Stimulated activated CD4-positive, alpha-beta T cell treated with anti-CD3 and anti-CD28 coated beads, Interleukin-12 subunit alpha, Interleukin-12 subunit beta, amount 100 ng/mL, for 48 hours (primary cell): ENCODE measurements around the gene LSS.
A peak's percentile ranks its signal among the peaks of the same experiment; 100 is the strongest.
"Not testable (repeated sequence)": the region's sequence is repeated elsewhere in the genome, so short reads cannot be mapped to it uniquely, and the experiment has no call there.

ENCODE experiments used
- DNase-seq, 3 donors: peaks; one replicate each; pipeline ENCODE4 v3.0.0-alpha.2; 2020; ENCODE audit warnings: low read depth in 2 of 3, low spot score in 1 of 3

Gene LSS

DNA sequence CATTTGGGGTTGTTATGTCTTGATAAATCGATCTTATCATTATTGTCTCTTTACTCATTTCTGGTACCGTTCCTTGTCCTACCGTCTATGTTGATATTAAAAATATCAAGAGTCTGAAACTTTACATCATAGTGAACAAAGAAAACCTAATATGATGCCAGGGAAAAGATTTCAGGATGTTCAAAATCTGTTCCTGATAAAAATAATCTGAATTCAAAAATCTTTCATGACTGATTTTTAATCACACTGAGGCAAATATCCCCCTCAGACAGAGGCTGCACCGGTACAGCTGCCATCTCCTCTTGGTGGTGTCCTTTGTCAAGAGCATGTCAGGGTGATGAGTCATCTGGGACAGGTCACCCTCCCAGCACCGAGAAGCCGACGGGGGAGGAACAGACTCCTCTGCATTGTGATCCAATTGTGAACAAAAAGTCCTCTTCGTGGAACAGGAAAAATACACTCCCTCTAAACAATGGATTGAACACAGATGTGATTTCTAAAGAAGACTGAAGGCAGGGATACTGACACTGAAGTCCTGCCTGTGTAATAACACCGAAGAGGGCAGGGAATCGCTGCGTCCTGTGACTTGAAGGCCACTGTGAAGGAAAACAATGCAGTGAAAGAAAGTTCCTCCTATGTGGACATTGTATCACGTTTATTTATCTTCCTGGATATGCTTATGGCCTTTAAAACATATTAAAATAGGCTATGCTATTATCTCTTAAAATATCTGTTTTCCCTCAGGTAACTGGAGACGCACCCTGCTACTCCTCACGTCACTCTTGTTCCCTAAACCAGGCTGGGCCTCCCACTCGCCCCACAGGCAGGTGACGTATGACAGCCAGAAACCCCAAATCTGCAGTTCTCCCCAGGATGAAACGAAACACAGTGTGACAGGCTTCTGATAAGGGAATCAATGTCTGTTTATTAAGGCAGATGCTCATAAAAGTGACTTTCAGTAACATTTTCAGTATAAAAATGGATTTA, 40.1 kb downstream of the LSS start:
- DNase-seq = no peak

DNA sequence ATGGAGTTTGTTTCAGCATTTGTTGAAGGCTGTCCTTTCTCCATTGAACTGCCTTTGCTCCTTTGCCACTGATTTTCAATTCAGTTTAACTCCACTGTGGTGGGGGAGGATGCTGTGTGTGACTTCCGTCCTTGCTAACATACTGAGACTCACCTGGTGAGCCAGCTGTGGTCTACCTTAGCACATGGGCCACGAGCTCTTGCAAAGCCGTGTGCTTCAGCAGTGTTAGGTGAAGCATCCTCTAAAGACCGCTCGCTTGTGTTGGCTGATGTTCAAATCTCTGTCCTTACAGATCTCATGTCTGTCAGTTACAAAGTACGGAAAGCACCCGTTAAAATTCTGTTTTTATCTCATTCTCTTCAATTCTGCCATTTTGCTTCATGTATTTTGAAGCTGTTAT, 40.8 kb downstream of the LSS start:
- no peak for DNase-seq

DNA sequence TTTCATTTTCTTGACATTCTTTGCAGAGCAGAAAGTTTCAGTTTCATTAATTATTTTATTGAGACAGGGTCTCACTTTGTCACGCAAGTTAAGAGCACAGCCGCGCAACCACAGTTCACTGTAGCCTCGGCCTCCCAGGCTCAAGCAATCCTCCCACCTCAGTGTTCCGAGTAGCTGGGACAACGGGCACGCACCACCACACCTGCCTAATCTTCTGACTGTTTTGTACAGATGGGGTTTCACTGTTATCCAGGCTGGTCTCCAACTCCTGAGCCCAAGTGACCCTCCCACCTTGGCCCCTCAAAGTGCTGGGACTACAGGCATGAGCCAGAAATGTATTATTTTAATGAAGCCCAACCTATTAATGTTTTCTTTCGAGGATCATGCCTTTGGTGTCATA, 41.3 kb downstream of the LSS start:
- no peak for DNase-seq

DNA sequence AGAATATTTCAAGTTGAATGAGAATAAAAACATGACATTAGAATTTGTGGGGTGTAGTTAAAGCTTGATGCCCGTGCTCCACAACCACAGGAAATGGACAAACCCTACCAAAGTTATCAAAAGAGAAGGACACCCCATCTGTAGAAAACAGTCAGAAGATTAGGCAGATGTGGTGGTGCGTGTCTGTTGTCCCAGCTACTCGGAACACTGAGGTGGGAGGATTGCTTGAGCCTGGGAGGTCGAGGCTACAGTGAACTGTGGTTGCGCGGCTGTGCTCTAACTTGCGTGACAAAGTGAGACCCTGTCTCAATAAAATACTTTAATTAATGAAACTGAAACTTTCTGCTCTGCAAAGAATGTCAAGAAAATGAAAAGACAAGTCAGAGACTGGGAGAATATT, 42.9 kb downstream of the LSS start:
- no peak for DNase-seq

DNA sequence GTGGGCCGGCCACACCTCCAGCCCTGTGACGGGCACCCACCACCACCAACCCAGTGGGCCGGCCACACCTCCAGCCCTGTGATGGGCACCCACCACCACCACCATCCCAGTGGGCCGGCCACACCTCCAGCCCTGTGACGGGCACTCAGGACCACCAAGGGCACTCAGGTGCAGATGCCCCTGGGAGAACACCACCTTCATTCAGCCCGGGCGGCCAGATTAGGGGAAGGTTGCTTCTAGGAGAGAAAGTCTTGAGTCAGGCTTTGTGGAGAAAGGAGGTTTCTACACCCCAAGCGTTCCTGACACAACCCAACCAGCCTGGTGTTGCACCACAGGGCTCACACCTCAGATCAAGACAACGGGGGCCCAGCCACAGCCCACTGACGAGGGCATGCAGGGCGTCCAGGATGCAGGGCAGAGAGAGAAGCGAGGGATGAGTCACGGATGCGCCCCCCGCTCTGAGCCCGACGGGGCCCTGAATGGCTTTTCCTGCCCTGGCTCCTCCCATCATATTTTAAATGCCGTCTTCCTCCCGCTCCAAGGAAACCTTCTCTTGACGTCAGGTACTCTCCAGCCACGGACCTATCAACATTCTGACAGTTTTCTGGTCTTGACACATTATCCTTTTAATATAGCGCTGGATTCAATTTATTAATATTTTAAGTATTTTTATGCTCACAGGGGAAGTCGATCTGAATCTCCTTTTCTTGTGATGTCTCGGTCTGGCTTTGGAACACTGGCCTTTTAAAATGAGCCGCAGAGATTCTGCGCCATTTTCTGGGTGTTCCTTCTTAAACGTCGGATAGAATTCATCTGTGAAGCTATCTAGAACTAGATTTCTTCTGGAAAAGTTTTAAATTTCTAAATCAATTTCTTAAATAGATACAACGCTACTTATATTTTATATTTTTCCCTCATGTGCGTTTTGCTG, 43.7 kb downstream of the LSS start:
- DNase-seq = peak; percentile 36 to 63 (median 38)

DNA sequence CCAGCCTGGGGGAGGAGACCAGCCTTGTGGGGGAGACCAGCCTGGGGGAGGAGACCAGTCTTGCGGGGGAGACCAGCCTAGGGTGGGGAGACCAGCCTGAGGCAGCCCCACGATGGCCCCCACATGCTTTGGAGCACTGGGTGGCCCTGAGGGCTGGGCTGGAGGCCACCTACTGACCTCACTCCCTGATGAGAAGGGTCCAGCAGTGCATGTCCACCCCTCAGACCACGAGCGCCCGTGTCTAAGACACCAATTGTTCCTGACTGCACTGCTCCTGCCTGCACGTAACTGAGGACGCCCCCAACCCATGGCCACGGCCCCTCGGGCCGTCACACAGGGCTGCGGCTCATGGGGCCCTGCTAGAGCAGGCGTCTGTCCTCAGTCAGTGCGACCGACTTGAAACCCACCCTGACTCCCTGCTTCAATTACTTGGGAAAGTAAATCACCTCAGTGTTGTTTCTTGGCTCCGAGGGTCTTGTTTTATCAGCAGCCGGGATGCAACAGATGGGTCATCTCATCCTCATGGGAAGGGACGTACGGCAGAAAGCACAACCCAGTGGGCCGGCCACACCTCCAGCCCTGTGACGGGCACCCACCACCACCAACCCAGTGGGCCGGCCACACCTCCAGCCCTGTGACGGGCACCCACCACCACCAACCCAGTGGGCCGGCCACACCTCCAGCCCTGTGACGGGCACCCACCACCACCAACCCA, 44.5 kb downstream of the LSS start, which contains the start of gene SPATC1L:
SPATC1L (minus strand) TSS at position 550 of the 715 bp plus-strand sequence. CDS start 1,643 bp downstream, outside the sequence.
- peak; percentile 19 to 26 (median 20) for DNase-seq

GRCh38 chr21:46183337-46183909, 45.2 kb downstream of the LSS start:
- DNase-seq = not testable (repeated sequence)

DNA sequence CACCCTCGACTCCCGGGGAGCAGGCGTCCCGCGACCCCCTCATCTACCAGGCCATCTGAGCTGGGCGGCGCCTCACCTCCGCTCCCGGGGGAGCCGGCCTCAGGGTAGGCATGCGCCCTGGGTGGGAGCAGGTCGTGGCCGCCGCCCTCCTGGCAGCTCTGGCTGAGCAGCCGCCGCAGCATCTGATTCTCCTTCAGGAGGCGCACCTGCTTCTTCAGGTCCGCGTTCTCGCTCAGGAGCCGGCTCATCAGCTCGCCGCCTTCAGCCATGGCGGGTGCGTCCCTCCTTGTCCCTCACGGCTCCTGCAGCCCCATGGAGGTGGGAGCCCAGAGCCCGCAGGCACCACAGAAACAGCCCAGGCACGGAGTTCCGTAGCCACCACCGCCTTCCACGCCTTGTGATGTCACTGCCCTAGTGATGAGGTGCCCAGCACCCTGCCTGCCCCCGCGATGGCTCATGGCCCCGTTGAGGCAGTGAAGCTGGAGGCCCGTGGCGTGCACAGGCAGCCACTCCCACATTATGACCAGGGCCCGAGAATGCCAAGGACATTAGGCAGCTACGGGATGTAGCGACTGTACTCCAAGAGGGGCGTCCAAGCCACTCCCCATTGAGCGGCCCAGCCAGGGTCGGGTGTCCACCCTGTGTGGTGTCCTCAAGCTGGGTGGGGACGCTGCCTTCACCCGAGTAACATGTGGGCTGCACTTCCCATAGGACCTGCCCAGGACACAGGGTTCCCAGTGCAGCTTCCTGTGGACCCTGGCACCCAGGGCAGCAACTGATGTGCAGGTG, 45.8 kb downstream of the LSS start:
- DNase-seq = no peak

DNA sequence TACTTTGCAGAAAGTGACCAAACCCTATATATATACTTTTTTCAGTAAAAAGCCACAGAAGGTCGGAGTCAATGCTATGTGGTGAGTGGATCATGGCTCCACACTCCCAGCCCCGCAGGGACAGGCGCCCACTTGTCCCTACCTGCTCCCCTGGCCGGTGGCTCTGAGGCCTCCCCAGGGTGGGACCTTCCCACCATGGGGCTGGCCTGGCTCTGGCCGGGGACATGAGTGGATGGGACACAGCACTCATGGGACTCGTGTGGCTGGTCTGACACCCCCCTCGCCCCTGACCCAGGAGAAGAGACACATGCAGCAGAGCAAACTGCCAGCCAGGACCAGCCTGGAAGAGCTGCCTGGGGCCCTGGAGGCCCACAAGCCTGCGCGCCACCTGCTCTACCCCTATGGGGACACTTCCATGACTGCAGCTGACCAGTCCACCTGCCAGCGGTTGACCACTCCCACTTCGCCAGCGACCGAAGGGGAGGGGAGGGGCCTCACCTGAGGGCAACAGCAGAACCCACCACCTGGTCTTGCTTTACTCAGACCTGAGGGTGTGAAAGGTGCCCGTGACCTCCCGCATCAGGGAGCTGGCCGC, 46.5 kb downstream of the LSS start:
- no peak for DNase-seq

DNA sequence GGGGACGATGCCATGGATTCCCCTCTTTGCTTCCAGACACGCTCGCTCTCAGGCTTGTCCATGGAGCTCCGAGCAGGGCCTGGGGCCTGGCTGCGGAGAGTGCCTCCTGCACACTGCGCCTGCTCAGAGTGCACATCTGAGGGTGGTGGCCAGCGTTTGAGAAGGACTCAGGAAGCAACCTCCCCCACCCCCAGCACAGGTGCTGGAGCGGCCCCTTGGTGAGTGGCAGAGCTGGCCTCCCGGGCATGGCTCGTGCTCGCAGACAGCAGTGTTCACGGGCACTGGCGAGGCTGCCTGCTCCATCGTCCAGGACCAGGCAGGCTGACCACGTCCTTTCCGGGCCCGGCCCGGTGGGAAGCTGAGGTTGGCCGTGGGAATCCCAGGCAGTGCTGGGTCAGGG, 47.1 kb downstream of the LSS start:
- DNase-seq = no peak

DNA sequence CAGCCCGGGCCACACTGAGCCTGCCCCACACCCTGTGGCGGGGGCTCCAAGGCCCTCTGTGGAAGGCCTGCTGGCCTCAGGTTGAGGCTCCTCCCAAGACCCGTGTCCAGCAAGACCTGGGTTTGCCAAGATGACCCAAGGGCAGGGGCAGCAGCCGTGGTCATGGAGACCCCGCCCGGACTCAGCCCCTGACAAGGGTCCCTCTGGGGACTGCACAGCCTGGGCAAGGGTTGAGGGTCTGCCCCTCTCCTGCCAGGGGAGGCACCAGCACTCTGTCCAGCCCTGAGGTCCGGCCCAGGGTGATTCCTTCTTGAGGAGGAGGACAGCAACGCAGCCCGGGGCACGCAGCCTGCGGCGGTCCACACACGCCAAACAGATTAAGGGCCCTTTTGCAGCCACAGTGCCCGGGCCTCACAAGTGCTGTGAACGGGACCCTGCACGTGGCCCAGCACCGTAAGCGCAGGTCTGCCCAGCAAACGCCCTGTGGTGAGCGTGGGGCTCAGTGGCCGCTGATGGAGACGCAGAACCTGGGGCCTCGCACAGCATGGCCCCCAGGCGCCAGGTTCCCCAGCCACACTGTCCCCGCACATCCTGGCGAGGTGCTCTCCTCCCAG, 47.7 kb downstream of the LSS start:
- DNase-seq = no peak

- DNase-seq = no peak
These were observed 48.4 kb downstream of the LSS start for GRCh38 chr21:46180079-46180722.

GRCh38 chr21:46179708-46180078, 48.9 kb downstream of the LSS start:
- DNase-seq = no peak

GRCh38 chr21:46178961-46179360, 49.6 kb downstream of the LSS start:
- no peak for DNase-seq

GRCh38 chr21:46176443-46177129, 52.0 kb downstream of the LSS start:
- DNase-seq = not testable (repeated sequence)

GRCh38 chr21:46173573-46173972, 55.0 kb downstream of the LSS start:
- DNase-seq = no peak

DNA sequence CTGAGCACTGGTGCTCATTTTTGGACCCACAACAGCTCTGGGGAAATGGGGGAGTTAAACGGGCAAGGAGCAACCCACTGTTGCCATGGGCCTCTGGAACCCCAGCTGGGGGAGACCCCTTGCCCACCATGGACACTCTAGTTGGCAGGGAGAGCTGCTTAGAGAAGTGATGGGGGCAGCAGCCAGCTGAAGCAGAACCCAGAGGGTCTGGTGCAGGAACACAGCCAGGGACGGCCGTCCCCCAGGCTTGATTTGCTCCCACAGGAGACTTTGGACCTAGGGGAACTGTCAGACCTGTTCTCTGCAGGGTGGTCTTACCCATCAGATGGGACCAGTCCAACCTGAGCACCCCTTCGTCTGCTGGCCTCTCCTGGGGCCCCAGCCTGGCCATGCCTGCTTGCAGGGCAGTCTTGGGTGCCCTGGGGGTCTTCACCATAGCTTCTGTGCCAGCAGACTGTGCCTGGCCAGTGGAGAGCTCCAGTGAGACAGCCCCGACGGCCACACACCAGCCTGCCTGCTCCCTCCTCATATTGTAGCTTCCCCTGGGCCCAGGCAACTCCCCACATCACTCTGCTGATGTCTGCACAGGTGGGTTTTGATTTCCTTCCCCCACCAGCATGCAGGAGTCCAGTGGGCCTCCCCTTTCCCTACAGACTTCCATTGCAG, 55.6 kb downstream of the LSS start:
- no peak for DNase-seq
